HepG2 (cell line): ENCODE data around the gene FGF1. TPM values are rescaled to one million over a fixed set of nuclear protein-coding genes. Genes with fewer than 3 reads are reported as not detected.

Source experiments
- ATAC-seq: fragments of 200-7000 bp; cut with Tn5 transposase; 3 replicates; pipeline ENCODE4 v1.9.1; 2020; ENCODE audit warnings: mild to moderate bottlenecking, moderate library complexity
- BruUV-seq: library from RNA; stranded (reverse); fragments of 400-500 nt; replicated peaks from 2 replicates; lab custom pipeline; 2021; lab: Mats Ljungman, UMichigan
- CTCF ChIA-PET: fragments of 300-600 bp; formaldehyde crosslinking; extraction: SDS; loops from one replicate; lab custom pipeline; 2021; ENCODE audit warnings: low total read pairs, inconsistent platforms, low intra/inter-chr PET ratio; lab: Yijun Ruan, JAX
- POLR2A ChIA-PET: fragments of 350-600 bp; sonication (Branson Sonifier 250); formaldehyde crosslinking; loops from one replicate; lab custom pipeline; 2020; ENCODE audit warnings: antibody characterized with exemption, inconsistent platforms; lab: Yijun Ruan, JAX
- DNase-seq: peaks from one replicate; pipeline ENCODE4 v3.0.0-alpha.2; 2015; ENCODE audit warnings: low spot score
- FAIRE-seq: peaks from 3 replicates; lab custom pipeline; 2011; peaks lifted over from hg19 to GRCh38; lab: Jason Lieb, UNC
- H2AFZ ChIP-seq: one replicate; pipeline ENCODE4 v1.6.1; 2011; ENCODE audit warnings: low read length, inconsistent platforms
- H3K27ac ChIP-seq: fragments of 300-600 bp; 3 replicates; pipeline ENCODE4 v1.8.0; 2011; ENCODE audit warnings: mixed run types, mild to moderate bottlenecking, mixed read lengths, low read length, inconsistent platforms; ENCODE audit not compliant: insufficient read depth; ENCODE audit errors: extremely low read length
- H3K27me3 ChIP-seq, 2 experiments: fragments of 200-600 bp in 1 of 2; 2 replicates in 1 of 2; 3 replicates in 1 of 2; pipeline versions ENCODE4 v1.6.0 to v1.8.0; 2011; ENCODE audit warnings: low read length in 2 of 2, mild to moderate bottlenecking in 2 of 2, moderate library complexity in 2 of 2, inconsistent platforms in 1 of 2; ENCODE audit not compliant: insufficient read depth in 2 of 2, control insufficient read depth in 1 of 2
- H3K36me3 ChIP-seq, 2 experiments: fragments of 200-600 bp in 1 of 2; replicated peaks in 1 of 2; 2 replicates in 1 of 2; 3 replicates in 1 of 2; pipeline versions ENCODE4 v1.5.1 to v1.8.0; 2011; ENCODE audit warnings: low read length in 2 of 2, inconsistent platforms in 1 of 2; ENCODE audit not compliant: insufficient read depth in 2 of 2, control insufficient read depth in 1 of 2
- H3K4me1 ChIP-seq: 2 replicates; pipeline ENCODE4 v1.5.1; 2012; ENCODE audit warnings: low read length, inconsistent platforms; ENCODE audit not compliant: insufficient read depth
- H3K4me2 ChIP-seq: 2 replicates; pipeline ENCODE4 v1.6.0; 2011; ENCODE audit warnings: low read depth, low read length, inconsistent platforms
- H3K4me3 ChIP-seq, 3 experiments: fragments of 200-600 bp in 1 of 3; sonication (generic), shearing (Covaris generic) in 1 of 3; replicated peaks in 1 of 3; 2 replicates each; pipeline ENCODE4 v1.5.1; 2011 to 2016; ENCODE audit warnings: low read length in 3 of 3, inconsistent platforms in 2 of 3, low read depth in 2 of 3, mild to moderate bottlenecking in 2 of 3, control low read depth in 1 of 3, mixed read lengths in 1 of 3; ENCODE audit not compliant: insufficient read depth in 1 of 3
- H3K79me2 ChIP-seq: one replicate; pipeline ENCODE4 v1.6.1; 2011; ENCODE audit warnings: low read length, inconsistent platforms; ENCODE audit not compliant: insufficient read depth
- H3K9ac ChIP-seq: 2 replicates; pipeline ENCODE4 v1.6.0; 2011; ENCODE audit warnings: mild to moderate bottlenecking, low read depth, low read length, inconsistent platforms; ENCODE audit not compliant: insufficient read depth
- H3K9me3 ChIP-seq: 2 replicates; pipeline ENCODE4 v1.5.1; 2012; ENCODE audit warnings: mild to moderate bottlenecking, low read length
- H4K20me1 ChIP-seq: 2 replicates; pipeline ENCODE4 v1.6.0; 2011; ENCODE audit warnings: inconsistent platforms, mild to moderate bottlenecking, low read length, moderate library complexity; ENCODE audit not compliant: insufficient read depth
- ARNT ChIP-seq: fragments of 450-650 bp; IDR thresholded peaks from 2 replicates; pipeline ENCODE4 v1.6.1; 2017
- BRD4 ChIP-seq: sonication (generic); formaldehyde crosslinking; IDR thresholded peaks from 2 replicates; pipeline ENCODE4 v1.4.0; 2020; ENCODE audit warnings: missing genetic modification reagents
- MYNN ChIP-seq: sonication (generic); formaldehyde crosslinking; IDR thresholded peaks from 2 replicates; pipeline ENCODE4 v1.4.0; 2020; ENCODE audit warnings: mild to moderate bottlenecking, low read depth, missing genetic modification reagents
- NAIF1 ChIP-seq: sonication (generic); formaldehyde crosslinking; IDR thresholded peaks from 2 replicates; pipeline ENCODE4 v1.5.0; 2020; ENCODE audit warnings: mild to moderate bottlenecking, missing genetic modification reagents, borderline replicate concordance
- PITX1 ChIP-seq: sonication (generic); formaldehyde crosslinking; IDR thresholded peaks from 2 replicates; pipeline ENCODE4 v1.5.1; 2020; ENCODE audit warnings: mild to moderate bottlenecking, missing genetic modification reagents
- SMAD9 ChIP-seq: sonication (generic); formaldehyde crosslinking; IDR thresholded peaks from 2 replicates; pipeline ENCODE4 v1.5.1; 2020; ENCODE audit warnings: mild to moderate bottlenecking, missing genetic modification reagents
- SRSF1 ChIP-seq: fragments of 200-400 bp; formaldehyde crosslinking; optimal IDR thresholded peaks from 2 replicates; pipeline ENCODE3; 2017; ENCODE audit warnings: mild to moderate bottlenecking, low read depth, low read length, moderate library complexity
- ZNF329 ChIP-seq: sonication (generic); formaldehyde crosslinking; IDR thresholded peaks from 2 replicates; pipeline ENCODE4 v1.9.0; 2021; ENCODE audit warnings: low read depth, mild to moderate bottlenecking, missing genetic modification reagents
- WGBS: methylation state at CpG from one replicate; pipeline ENCODE4 v1.1.6; 2017; ENCODE audit warnings: low lambda C conversion rate; 5-methylcytosine and 5-hydroxymethylcytosine counted together
- in situ Hi-C: cut with HindIII; loops from 2 replicates; pipeline ENCODE4 v1.10.0; 2017; ENCODE audit warnings: low pct_unique_long_range_greater_than_20kb; ENCODE audit not compliant: extremely low pct_ligation_motif_present
- intact Hi-C: fragments of 100-400 bp; cut with micrococcal nuclease; formaldehyde crosslinking; loops from one replicate; pipeline ENCODE4 v1.10.0; 2022; ENCODE audit not compliant: unreplicated experiment
- polyA plus RNA-seq, 8 experiments: library from polyadenylated mRNA; depleted of rRNA in 3 of 8; stranded (reverse) in 7 of 8; unstranded in 1 of 8; fragments of >200 nt; fragmentation: Illumina TruSeq in 4 of 8; extraction: Trizol in 4 of 8; gene quantifications; 2 replicates each; pipeline versions ENCODE4 v1.2.1 to v1.2.3, GENCODE V29; 2011 to 2016; ENCODE audit warnings: low read depth in 4 of 8, missing spikeins in 1 of 8, mixed read lengths in 1 of 8; ENCODE audit not compliant: insufficient read depth in 1 of 8
- total RNA-seq, 5 experiments: library from RNA; depleted of rRNA; stranded (reverse); fragments of >200 nt; fragmentation: Illumina TruSeq; extraction: Trizol; gene quantifications; 2 replicates each; pipeline ENCODE4 v1.2.3, GENCODE V29; 2016; ENCODE audit warnings: low read depth in 1 of 5
- TF ChIP-seq, protein P1 (sequence below): IDR thresholded peaks from 2 replicates; pipeline ENCODE4 v1.6.1; 2016; ENCODE audit warnings: low read depth, control low read depth
- TF ChIP-seq, protein P2 (sequence below), 2 experiments: fragments of 450-650 bp in 1 of 2; sonication (generic) in 1 of 2; formaldehyde crosslinking; IDR thresholded peaks; 2 replicates each; pipeline versions ENCODE4 v1.5.0 to v1.8.0; 2020 to 2022; ENCODE audit warnings: mild to moderate bottlenecking in 1 of 2, missing genetic modification reagents in 1 of 2
- TF ChIP-seq, protein P3 (sequence below): sonication (generic); formaldehyde crosslinking; IDR thresholded peaks from 2 replicates; pipeline ENCODE4 v1.8.1; 2023; ENCODE audit warnings: missing genetic modification reagents, mild to moderate bottlenecking, borderline replicate concordance
- TF ChIP-seq, protein P4 (sequence below): sonication (generic); formaldehyde crosslinking; IDR thresholded peaks from 2 replicates; pipeline ENCODE4 v1.5.0; 2020; ENCODE audit warnings: mild to moderate bottlenecking, missing genetic modification reagents, borderline replicate concordance

Gene FGF1
- total and polyA plus RNA-seq, 2 of the 13 experiments (the other 11 are each of a cell fraction or from before 2014, with no cell fraction given): not detected

DNA sequence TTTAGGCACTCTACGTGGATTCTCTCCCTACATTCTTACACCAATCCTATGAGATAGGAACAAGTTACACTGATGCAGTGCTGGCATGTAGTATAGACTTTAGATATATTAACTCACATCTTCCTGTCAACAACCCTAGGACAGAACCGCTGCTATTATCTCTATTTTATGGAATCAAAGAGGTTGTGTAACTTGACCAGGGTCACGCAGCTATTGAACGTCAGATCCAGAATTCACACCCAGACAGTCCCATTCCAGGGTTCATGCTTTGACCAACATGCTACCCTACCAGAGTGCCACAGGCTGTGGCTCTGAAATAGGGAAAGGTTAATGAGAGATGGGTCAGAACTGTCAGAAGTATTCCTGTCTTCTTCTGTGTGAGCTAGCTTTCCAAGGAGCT, 9.6 kb downstream of the FGF1 start:
- DNase-seq (no peak), FAIRE-seq (no peak), ATAC-seq (no peak)
- POLR2A ChIA-PET: interaction anchor here (1.0 kb wide), 1 partner anchor 10 kb away, joined by 3 read pairs; the partner anchor contains the start of gene FGF1
- H4K20me1 ChIP-seq: no peaks in the 10 kb centered on the region
- no TSS peak for BruUV-seq
- no peak overlapping the region for H3K9ac ChIP-seq
- intact Hi-C loops: no loop called here
- H2AFZ ChIP-seq: no peak overlapping the region
- H3K4me1 ChIP-seq: peaks cover 23% of the 10 kb centered on the region
- no peaks in the 10 kb centered on the region for H3K79me2 ChIP-seq
- WGBS: 28% methylated on average over 4 of the region's 4 CpGs
- in situ Hi-C loops: no loop called here
- CTCF ChIA-PET: no interaction called here
- no peak overlapping the region for H3K4me3 ChIP-seq
- peaks cover 0 to 38% of the 10 kb centered on the region in 2 experiments; a peak in 1 of 5 replicates for H3K27me3 ChIP-seq
- H3K4me2 ChIP-seq: no peak overlapping the region
- no peaks in the 10 kb centered on the region for H3K9me3 ChIP-seq
- no peak overlapping the region for H3K27ac ChIP-seq
- no peaks in the 10 kb centered on the region for H3K36me3 ChIP-seq
- TF ChIP-seq BRD4 (no peak), NAIF1 (CRISPR knock-in tag) (no peak), PITX1 (CRISPR knock-in tag) (no peak), SMAD9 (no peak), ZNF329 (CRISPR knock-in tag) (no peak), MYNN (CRISPR knock-in tag) (no peak), ARNT (no peak), SRSF1 (no peak)
- TF ChIP-seq, protein P1, sequence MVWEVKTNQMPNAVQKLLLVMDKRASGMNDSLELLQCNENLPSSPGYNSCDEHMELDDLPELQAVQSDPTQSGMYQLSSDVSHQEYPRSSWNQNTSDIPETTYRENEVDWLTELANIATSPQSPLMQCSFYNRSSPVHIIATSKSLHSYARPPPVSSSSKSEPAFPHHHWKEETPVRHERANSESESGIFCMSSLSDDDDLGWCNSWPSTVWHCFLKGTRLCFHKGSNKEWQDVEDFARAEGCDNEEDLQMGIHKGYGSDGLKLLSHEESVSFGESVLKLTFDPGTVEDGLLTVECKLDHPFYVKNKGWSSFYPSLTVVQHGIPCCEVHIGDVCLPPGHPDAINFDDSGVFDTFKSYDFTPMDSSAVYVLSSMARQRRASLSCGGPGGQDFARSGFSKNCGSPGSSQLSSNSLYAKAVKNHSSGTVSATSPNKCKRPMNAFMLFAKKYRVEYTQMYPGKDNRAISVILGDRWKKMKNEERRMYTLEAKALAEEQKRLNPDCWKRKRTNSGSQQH (CRISPR knock-in tag): no peak
- TF ChIP-seq, protein P2, sequence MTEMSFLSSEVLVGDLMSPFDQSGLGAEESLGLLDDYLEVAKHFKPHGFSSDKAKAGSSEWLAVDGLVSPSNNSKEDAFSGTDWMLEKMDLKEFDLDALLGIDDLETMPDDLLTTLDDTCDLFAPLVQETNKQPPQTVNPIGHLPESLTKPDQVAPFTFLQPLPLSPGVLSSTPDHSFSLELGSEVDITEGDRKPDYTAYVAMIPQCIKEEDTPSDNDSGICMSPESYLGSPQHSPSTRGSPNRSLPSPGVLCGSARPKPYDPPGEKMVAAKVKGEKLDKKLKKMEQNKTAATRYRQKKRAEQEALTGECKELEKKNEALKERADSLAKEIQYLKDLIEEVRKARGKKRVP (CRISPR knock-in tag; IDR thresholded peaks at IDR 0.05): no peak
- TF ChIP-seq, protein P3, sequence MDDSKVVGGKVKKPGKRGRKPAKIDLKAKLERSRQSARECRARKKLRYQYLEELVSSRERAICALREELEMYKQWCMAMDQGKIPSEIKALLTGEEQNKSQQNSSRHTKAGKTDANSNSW (CRISPR knock-in tag): no peak
- TF ChIP-seq, protein P4, sequence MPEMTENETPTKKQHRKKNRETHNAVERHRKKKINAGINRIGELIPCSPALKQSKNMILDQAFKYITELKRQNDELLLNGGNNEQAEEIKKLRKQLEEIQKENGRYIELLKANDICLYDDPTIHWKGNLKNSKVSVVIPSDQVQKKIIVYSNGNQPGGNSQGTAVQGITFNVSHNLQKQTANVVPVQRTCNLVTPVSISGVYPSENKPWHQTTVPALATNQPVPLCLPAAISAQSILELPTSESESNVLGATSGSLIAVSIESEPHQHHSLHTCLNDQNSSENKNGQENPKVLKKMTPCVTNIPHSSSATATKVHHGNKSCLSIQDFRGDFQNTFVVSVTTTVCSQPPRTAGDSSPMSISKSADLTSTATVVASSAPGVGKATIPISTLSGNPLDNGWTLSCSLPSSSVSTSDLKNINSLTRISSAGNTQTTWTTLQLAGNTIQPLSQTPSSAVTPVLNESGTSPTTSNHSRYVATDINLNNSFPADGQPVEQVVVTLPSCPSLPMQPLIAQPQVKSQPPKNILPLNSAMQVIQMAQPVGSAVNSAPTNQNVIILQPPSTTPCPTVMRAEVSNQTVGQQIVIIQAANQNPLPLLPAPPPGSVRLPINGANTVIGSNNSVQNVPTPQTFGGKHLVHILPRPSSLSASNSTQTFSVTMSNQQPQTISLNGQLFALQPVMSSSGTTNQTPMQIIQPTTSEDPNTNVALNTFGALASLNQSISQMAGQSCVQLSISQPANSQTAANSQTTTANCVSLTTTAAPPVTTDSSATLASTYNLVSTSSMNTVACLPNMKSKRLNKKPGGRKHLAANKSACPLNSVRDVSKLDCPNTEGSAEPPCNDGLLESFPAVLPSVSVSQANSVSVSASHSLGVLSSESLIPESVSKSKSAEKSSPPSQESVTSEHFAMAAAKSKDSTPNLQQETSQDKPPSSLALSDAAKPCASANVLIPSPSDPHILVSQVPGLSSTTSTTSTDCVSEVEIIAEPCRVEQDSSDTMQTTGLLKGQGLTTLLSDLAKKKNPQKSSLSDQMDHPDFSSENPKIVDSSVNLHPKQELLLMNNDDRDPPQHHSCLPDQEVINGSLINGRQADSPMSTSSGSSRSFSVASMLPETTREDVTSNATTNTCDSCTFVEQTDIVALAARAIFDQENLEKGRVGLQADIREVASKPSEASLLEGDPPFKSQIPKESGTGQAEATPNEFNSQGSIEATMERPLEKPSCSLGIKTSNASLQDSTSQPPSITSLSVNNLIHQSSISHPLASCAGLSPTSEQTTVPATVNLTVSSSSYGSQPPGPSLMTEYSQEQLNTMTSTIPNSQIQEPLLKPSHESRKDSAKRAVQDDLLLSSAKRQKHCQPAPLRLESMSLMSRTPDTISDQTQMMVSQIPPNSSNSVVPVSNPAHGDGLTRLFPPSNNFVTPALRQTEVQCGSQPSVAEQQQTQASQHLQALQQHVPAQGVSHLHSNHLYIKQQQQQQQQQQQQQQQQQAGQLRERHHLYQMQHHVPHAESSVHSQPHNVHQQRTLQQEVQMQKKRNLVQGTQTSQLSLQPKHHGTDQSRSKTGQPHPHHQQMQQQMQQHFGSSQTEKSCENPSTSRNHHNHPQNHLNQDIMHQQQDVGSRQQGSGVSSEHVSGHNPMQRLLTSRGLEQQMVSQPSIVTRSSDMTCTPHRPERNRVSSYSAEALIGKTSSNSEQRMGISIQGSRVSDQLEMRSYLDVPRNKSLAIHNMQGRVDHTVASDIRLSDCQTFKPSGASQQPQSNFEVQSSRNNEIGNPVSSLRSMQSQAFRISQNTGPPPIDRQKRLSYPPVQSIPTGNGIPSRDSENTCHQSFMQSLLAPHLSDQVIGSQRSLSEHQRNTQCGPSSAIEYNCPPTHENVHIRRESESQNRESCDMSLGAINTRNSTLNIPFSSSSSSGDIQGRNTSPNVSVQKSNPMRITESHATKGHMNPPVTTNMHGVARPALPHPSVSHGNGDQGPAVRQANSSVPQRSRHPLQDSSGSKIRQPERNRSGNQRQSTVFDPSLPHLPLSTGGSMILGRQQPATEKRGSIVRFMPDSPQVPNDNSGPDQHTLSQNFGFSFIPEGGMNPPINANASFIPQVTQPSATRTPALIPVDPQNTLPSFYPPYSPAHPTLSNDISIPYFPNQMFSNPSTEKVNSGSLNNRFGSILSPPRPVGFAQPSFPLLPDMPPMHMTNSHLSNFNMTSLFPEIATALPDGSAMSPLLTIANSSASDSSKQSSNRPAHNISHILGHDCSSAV: no peak
